SU-DHL-6 (cell line): ENCODE results near the gene MYL10.

Experiments used
- H2AFZ ChIP-seq: fragments of 200-600 bp; sonication (generic); 2 replicates; pipeline ENCODE4 v1.6.1; 2014; ENCODE audit warnings: low read depth, mild to moderate bottlenecking, moderate library complexity, mixed read lengths, antibody characterized with exemption, low read length; ENCODE audit not compliant: severe bottlenecking
- H3F3A ChIP-seq: fragments of 200-600 bp; shearing (Covaris generic); 2 replicates; pipeline ENCODE4 v1.6.0; 2016; ENCODE audit warnings: antibody characterized with exemption, mild to moderate bottlenecking; ENCODE audit not compliant: insufficient read depth
- H3K27ac ChIP-seq: fragments of 200-600 bp; sonication (generic); 2 replicates; pipeline ENCODE4 v1.5.1; 2016; ENCODE audit warnings: low read depth, mild to moderate bottlenecking, low read length, moderate library complexity, mixed read lengths
- H3K27me3 ChIP-seq: fragments of 200-600 bp; sonication (generic), shearing (Covaris generic); 2 replicates; pipeline ENCODE4 v1.6.0; 2014; ENCODE audit warnings: mild to moderate bottlenecking, low read length
- H3K36me3 ChIP-seq: fragments of 200-600 bp; sonication (generic); 2 replicates; pipeline ENCODE4 v1.6.1; 2014; ENCODE audit warnings: mild to moderate bottlenecking, low read length, mixed read lengths
- H3K4me2 ChIP-seq: fragments of 300-600, 200-600 bp; shearing (Covaris generic), sonication (generic); 2 replicates; pipeline ENCODE4 v1.6.0; 2014; ENCODE audit warnings: low read length, low read depth, mild to moderate bottlenecking; ENCODE audit not compliant: poor library complexity, severe bottlenecking
- H3K4me3 ChIP-seq: fragments of 200-600 bp; sonication (generic); 2 replicates; pipeline ENCODE4 v1.5.1; 2014; ENCODE audit warnings: antibody characterized with exemption, low read length, mild to moderate bottlenecking, mixed read lengths; ENCODE audit not compliant: insufficient read depth, poor library complexity, severe bottlenecking
- H3K79me2 ChIP-seq: fragments of 200-600 bp; sonication (generic); 2 replicates; pipeline ENCODE4 v1.6.1; 2014; ENCODE audit warnings: mild to moderate bottlenecking, low read length, moderate library complexity; ENCODE audit not compliant: insufficient read depth
- H3K9ac ChIP-seq: fragments of 200-600 bp; sonication (generic); 2 replicates; pipeline ENCODE4 v1.7.0; 2014; ENCODE audit warnings: mild to moderate bottlenecking, low read length
- H3K9me2 ChIP-seq: fragments of 200-600 bp; sonication (generic); replicated peaks from 2 replicates; pipeline ENCODE4 v1.6.1; 2014; ENCODE audit warnings: low read length; ENCODE audit not compliant: insufficient read depth
- H3K9me3 ChIP-seq: fragments of 200-600 bp; sonication (generic); 2 replicates; pipeline ENCODE4 v1.6.1; 2014; ENCODE audit warnings: low read length, mixed read lengths; ENCODE audit not compliant: insufficient read depth
- H4K20me1 ChIP-seq: fragments of 200-600 bp; sonication (generic); 2 replicates; pipeline ENCODE4 v1.6.1; 2014; ENCODE audit warnings: low read depth, mild to moderate bottlenecking, antibody characterized with exemption, low read length, moderate library complexity, mixed read lengths
- CTCF ChIP-seq: fragments of 200-600 bp; sonication (generic); IDR thresholded peaks from one replicate; pipeline ENCODE4 v1.5.1; 2017; ENCODE audit warnings: antibody characterized with exemption, mild to moderate bottlenecking, low read length, moderate library complexity; ENCODE audit not compliant: insufficient read depth, poor library complexity, severe bottlenecking
- EZH2phosphoT487 ChIP-seq: fragments of 200-600 bp; sonication (generic), shearing (Covaris generic); conservative IDR thresholded peaks from 2 replicates; pipeline ENCODE4 v1.6.1; 2018; ENCODE audit warnings: mild to moderate bottlenecking, antibody characterized with exemption, low read length, moderate library complexity, mixed read lengths

The MYL10 gene

GRCh38 chr7:101634196-101634717 is 5.2 kb upstream of the MYL10 start:
- no peak overlapping the region for H3K9ac ChIP-seq
- no peak overlapping the region for H2AFZ ChIP-seq
- H3K79me2 ChIP-seq, result no peaks in the 10 kb centered on the region
- no peaks in the 10 kb centered on the region for H3F3A ChIP-seq
- H3K4me2 ChIP-seq, result no peak overlapping the region
- TF ChIP-seq CTCF (no peak), EZH2phosphoT487 (no peak)
- no peaks in the 10 kb centered on the region for H3K36me3 ChIP-seq
- H3K27me3 ChIP-seq, result no peaks in the 10 kb centered on the region
- no peak overlapping the region for H3K4me3 ChIP-seq
- no peak overlapping the region for H3K27ac ChIP-seq
- H4K20me1 ChIP-seq, result no peaks in the 10 kb centered on the region
- H3K9me3 ChIP-seq, result no peaks in the 10 kb centered on the region
- H3K9me2 ChIP-seq, result no peaks in the 10 kb centered on the region

GRCh38 chr7:101633511-101633910 is 4.4 kb upstream of the MYL10 start:
- Histone ChIP-seq H3K36me3 (no peaks in the 10 kb centered on the region), H3F3A (no peaks in the 10 kb centered on the region), H4K20me1 (no peaks in the 10 kb centered on the region), H3K9me3 (no peaks in the 10 kb centered on the region), H2AFZ (no peak overlapping the region), H3K9me2 (no peaks in the 10 kb centered on the region), H3K4me3 (no peak overlapping the region), H3K27ac (no peak overlapping the region), H3K79me2 (no peaks in the 10 kb centered on the region), H3K4me2 (no peak overlapping the region), H3K9ac (no peak overlapping the region), H3K27me3 (no peaks in the 10 kb centered on the region)
- TF ChIP-seq EZH2phosphoT487, result no peak
- no peak for TF ChIP-seq CTCF

GRCh38 chr7:101632641-101633040 is 3.5 kb upstream of the MYL10 start:
- Histone ChIP-seq H3K27ac (no peak overlapping the region), H3K4me2 (no peak overlapping the region), H4K20me1 (no peaks in the 10 kb centered on the region), H3K9me3 (no peaks in the 10 kb centered on the region), H3K4me3 (no peak overlapping the region), H3K9me2 (no peaks in the 10 kb centered on the region), H3K36me3 (no peaks in the 10 kb centered on the region), H3K27me3 (no peaks in the 10 kb centered on the region), H3K9ac (no peak overlapping the region), H2AFZ (no peak overlapping the region), H3K79me2 (no peaks in the 10 kb centered on the region), H3F3A (no peaks in the 10 kb centered on the region)
- no peak for TF ChIP-seq EZH2phosphoT487
- no peak for TF ChIP-seq CTCF
